Erythroblast (primary cell): Measurements from ENCODE around the gene STK32C.

Source experiments
- DNase-seq, 2 experiments: peaks; one replicate each; lab custom pipeline; 2025; lab: John Stamatoyannopoulos, UW
- GATA1 ChIP-seq: IDR thresholded peaks from 2 replicates; pipeline ENCODE4 v1.6.1; 2011; ENCODE audit warnings: low read depth, mild to moderate bottlenecking, control low read depth, low read length, moderate library complexity
- POLR2A ChIP-seq: IDR thresholded peaks from 2 replicates; pipeline ENCODE4 v1.6.1; 2011; ENCODE audit warnings: mild to moderate bottlenecking, low read length

Gene STK32C

DNA sequence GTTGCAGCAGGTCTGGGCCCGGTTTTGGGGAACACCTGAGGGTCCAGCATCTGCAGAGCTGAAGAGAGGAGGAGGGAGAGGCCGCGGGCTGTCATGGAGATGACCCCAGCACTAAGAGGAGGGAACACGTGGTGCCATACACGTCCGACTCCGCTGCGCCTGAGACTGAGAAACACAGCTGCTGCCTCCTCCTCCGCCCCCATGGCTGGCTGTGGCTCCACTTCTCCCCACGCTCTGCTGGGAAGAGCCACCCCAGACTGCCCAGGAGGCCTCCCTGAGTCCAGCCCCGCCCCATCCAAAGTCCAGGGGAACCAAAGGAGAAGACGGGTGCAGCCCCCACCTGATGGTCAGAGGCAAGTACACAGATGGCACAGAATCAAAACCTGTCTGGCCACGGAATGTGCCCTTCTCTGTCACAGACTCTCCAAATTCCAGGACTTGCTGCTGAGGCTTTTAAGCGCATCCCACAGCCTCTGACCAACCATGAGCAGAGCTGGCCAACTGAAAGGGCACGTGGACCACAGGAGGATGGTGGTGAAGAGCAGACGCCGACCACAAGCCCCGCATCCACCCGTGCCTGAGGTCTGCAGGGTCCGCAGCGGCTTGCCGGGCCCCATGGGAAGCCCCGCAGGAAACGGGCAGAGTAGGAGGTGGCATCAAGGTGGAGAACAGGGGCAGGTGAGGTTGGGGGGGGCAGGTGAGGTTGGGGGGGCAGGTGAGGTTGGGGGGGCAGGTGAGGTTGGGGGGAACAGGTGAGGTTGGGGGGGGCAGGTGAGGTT lies 24.0 kb downstream of the STK32C start:
- no peak for DNase-seq
- no peak for TF ChIP-seq GATA1
- TF ChIP-seq POLR2A, result no peak

DNA sequence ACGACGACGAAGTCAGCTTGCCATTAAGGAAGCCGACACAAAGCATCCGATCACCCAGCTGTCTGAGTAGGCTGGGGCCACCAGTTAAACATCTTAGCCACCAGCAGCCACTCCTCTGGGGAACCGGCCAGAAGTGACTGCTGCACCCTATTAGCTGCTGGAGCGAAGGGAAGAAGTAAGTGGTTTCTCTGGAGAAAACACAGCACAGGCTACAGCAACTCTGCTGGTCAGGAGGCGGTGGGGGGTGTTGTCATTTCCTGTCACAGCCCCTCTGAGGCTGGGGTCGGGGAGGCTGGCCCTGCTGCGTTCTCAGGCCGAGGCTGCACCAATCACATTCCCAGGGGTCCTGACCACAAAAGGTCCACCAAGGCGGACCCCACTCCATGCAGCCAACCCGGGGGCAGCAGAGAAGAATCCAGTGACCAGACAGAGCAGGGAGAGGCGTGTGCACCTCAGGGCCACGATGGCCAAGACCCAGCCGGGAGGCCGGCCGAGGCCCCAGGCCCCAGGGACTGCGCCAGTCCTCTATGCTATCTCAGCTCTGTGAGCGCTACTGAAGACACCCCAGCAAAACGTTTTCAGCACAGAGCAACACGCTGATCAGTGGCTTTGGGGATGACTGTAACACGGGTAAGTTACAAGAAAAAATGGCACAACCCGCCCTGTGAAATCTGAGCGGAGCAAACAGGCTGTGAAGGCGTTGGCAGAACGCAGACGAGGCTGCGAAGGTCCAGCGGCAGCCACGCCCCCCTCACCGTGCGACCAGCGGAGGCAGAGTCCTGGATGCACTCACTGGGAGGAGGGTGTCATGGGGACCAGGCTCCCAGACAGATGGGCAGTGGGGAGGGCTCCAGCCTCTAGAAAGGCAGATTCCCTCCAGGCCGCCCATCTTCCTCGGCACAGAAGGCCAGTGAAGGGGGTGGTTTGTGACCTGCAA lies 24.8 kb downstream of the STK32C start:
- no peak for TF ChIP-seq POLR2A
- no peak for TF ChIP-seq GATA1
- DNase-seq, result no peak

DNA sequence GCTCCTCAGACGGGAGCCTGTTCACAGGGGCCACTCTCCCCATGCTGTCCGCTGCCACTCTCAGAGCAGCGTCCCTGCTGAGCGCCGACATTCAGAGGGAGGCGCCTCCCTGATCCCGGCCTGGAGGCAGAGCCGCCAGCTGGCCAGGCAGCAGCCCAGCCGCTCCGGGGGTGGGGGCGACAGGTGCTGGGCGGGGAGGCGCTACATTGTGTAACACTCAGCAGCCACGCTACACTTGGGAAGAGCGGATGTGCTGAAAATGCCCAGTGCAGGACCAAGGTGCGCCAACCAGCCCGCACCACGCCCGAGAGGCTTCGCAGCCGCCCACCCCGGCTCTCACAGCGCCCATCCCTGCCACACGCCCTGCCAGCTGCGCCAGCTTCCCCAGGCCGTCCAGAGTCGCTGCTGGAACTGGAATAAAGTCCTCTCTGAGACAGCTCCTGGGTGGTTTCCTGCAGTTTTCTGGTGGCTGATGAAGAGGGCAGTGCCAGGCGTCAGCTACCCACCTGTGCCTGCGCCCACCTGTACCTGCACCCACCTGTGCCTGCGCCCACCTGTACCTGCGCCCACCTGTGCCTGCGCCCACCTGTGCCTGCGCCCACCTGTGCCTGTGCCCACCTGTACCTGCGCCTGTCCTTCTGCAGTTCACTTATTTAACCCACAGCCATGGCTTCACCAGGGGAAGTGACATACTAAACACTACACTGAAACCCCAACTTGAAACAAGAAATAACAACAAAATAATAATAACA lies 25.7 kb downstream of the STK32C start:
- no peak for DNase-seq
- TF ChIP-seq POLR2A, result no peak
- TF ChIP-seq GATA1, result no peak

DNA sequence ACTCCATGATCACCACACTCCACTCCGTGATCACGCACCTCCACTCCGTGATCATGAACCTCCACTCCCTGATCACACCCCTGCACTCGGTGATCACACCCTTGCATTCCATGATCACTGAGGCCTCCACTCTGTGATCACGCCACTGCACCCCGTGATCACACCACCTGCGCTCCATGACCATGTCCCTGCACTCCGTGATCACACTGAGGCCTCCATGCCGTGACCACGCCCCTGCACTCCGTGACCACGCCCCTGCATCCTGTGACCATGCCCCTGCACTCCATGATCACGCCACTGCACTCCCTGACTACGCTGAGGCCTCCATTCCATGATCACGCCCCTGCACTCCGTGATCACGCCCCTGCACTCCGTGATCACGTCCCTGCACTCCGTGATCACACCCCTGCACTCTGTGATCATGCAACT lies 27.1 kb downstream of the STK32C start:
- no peak for DNase-seq
- no peak for TF ChIP-seq POLR2A
- TF ChIP-seq GATA1, result no peak

DNA sequence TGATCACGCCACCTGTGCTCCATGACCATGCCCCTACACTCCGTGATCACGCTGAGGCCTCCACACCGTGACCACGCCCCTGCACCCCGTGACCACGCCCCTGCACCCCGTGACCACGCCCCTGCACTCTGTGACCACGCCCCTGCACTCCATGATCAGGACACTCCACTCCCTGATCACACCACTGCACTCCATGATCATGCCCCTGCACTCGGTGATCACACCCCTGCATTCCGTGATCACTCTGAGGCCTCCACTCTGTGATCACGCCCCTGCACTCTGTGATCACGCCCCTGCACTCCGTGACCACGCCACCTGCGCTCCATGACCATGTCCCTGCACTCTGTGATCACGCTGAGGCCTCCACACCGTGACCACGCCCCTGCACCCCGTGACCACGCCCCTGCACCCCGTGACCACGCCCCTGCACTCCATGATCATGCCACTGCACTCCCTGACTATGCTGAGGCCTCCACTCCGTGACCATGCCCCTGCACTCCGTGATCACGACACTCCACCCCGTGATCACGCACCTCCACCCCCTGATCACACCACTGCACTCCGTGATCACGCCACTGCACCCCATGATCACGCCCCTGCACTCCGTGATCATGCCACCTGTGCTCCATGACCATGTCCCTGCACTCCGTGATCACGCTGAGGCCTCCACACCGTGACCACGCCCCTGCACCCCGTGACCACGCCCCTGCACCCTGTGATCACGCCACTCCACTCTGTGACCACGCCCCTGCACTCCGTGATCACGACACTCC lies 27.7 kb downstream of the STK32C start:
- TF ChIP-seq GATA1 (no peak), POLR2A (no peak)

DNA sequence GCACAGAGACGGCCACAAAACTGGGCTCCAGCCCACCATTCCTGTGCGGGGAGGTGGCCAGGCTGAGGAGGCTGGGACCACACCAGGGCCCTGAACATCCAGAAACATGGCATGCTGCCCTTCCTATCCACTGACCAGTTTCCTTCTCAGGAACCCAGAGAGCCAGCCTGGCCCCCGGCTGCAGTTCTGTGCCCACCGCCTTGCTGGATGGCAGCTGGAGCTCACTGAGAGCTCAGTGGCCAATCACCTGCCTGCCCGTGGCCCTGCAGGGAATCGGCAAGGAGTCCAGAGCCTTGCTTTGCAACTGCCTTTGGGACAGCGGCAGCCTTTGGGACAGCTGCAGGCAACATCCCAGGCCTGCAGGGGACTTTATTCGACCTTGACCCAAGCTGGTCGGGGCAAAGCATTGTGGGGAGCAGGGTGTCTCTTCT lies 30.4 kb downstream of the STK32C start:
- TF ChIP-seq GATA1, result no peak
- TF ChIP-seq POLR2A, result no peak
- no peak for DNase-seq

More for the DNA sequence above, 27.7 kb downstream of the STK32C start:
- no peak for DNase-seq

DNA sequence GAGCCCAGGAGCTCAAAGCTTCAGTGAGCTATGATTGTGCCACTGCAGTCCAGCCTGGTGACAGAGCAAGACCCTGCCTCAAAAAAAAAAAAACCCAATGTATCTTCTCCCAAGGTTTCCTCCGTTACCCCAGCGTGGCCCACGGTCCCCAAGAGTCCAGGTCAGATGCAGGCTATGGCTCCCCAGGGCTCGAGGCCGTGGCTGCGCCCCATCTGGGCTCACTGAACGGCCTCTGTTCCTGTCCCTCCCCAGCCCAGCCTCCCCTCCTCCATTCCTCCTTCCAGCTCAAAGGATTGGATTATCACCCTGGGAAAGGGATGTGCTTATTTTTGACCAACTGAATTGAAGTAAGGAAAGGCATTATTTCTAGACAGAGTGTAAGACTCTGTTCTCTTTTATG lies 31.0 kb downstream of the STK32C start:
- no peak for DNase-seq
- no peak for TF ChIP-seq POLR2A
- TF ChIP-seq GATA1, result no peak

DNA sequence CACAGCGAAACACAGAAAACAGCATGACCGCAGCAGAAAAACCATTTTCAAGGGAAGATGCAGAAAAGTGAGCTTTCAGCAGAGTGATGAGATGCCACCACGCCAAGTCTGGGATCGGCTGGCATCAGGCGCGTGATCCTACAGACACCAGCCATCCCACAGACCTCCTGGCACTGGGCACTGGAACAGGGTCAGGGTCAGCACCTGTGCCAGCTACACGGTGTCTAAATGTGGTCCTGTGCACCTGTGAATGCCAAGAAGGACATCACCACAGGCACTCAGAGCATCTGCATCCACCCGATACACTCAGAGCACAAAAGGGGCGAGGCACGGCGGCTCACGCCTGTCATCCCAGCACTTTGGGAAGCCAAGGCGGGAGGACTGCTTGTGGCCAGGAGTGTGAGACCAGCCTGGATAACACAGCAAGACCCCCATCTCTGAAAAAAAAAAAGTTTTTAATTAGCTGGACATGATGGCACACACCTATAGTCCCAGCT lies 31.5 kb downstream of the STK32C start:
- DNase-seq, result no peak
- TF ChIP-seq GATA1 (no peak), POLR2A (no peak)

DNA sequence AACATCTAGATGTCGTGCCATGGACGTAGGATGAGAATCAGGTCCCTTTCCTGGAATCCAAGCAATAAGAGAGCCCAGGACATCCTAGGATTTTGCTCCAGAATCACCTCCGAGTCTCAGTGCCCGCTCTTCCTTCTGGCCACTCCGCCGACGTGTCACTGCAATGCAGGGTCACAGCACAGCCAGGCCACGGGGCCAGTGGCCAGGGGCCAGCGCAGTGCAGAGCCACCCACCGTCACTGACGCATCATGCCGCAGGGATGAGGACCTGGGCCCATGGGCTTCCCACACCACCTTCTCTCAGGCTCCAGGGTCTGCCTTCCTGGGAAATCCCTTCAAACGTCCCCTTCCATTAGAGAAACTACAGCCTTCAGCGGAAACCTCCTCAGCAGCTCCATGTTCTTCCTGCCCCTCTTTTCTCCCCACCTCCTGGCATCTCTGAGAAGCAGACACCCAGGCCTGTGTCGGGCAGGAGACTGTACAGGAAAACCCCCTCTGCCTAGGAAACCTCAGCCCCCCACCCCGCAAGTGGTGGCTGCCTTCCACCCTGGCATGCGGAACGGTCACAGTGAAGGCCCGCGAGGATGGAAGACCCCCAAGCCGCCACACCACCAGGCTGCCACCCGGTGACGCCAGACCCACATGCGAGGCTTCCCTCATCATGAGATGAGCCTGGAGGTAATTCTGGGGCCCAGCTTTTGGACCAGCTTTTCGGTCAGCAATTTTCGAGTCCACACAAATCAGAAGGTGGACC lies 32.1 kb downstream of the STK32C start:
- DNase-seq, result no peak
- TF ChIP-seq POLR2A, result no peak
- no peak for TF ChIP-seq GATA1

DNA sequence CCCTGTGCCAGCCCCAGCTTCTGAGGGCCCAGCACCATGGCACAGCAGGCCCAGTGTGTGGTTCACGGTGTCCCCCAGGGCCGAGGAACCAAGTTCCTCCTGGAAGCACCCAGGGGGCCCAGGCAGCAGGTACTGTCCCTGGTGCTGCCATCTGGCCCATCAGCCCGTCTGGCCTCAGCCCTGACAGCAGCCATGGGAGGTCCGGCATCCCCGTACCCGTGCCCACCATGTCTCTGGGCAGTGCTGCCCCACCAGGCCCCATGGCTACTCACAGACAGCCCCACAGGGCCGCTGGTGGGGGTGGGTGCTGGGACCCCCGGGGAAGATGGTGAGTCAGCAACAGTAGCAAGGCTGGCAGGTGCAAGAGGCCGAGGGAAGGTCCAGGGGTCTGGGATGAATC lies 32.8 kb downstream of the STK32C start:
- DNase-seq, result no peak
- TF ChIP-seq POLR2A (no peak), GATA1 (no peak)

DNA sequence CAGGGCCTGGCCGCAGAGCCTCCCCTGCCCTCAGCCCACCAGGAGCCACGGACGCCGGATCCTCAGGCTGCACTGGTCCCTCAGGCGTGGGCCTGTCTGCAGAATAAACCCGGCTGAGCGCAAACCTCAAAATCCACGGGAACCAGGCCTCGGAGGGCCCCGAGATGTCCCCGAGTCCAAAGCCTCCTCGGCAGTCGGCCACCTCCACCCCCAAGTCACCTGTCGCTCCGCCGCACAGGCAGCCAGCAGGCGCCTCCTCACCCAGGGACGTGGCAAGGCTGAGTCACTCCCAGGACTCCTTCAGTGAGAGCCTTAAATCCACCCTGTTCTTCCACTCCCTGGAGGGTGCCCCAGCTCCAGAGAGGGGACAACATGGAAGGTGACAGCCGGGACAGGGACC lies 33.2 kb downstream of the STK32C start:
- no peak for DNase-seq
- no peak for TF ChIP-seq POLR2A
- no peak for TF ChIP-seq GATA1

DNA sequence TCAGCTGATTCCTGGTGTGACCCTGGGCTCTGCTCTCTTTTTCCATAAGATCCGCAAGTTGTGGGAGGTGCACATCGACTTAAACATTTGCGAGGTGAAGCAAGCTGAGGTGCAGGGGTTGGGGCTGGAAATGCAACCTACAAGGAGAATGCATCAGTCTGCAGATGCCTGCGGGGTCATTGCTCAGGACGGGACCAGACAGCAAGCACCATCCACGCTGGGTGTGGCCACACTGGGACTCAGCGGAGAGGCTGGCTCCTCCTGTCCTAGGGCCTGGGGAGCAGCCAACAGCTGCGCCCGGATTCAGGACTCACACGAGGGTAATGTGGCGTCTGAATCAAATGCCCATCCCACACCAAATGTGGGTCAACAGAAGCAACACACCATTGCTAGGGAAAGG lies 33.8 kb downstream of the STK32C start:
- DNase-seq, result no peak
- TF ChIP-seq POLR2A (no peak), GATA1 (no peak)
